ENCODE measurements around the gene SIRPG. TPM values are rescaled to one million over a fixed set of nuclear protein-coding genes. Genes with fewer than 3 reads are reported as not detected.
"Not testable (repeated sequence)": the region's sequence is repeated elsewhere in the genome, so short reads cannot be mapped to it uniquely, and the experiment has no call there.

SIRPG gene
- polyA plus RNA-seq, 12 donors = 0.19 to 1.6 (median 0.45) TPM; not detected in 8

GRCh38 chr20:1636621-1637020, 21.0 kb downstream of the SIRPG start:
- DNase-seq = no peak

GRCh38 chr20:1635291-1635979, 22.1 kb downstream of the SIRPG start:
- no peak for DNase-seq

- no peak for DNase-seq
Observed at GRCh38 chr20:1633535-1633934, 24.0 kb downstream of the SIRPG start.

- no peak for DNase-seq
Observed at GRCh38 chr20:1632178-1632577, 25.4 kb downstream of the SIRPG start.

- no peak for DNase-seq
Observed at GRCh38 chr20:1631309-1632151, 26.0 kb downstream of the SIRPG start.

GRCh38 chr20:1630186-1630585, 27.4 kb downstream of the SIRPG start:
- DNase-seq = no peak

GRCh38 chr20:1629321-1629720, 28.3 kb downstream of the SIRPG start:
- no peak for DNase-seq

- no peak for DNase-seq
Observed at GRCh38 chr20:1628621-1629020, 29.0 kb downstream of the SIRPG start.

- DNase-seq = no peak
Observed at GRCh38 chr20:1627200-1627550, 30.4 kb downstream of the SIRPG start.

- no peak for DNase-seq
Observed at GRCh38 chr20:1626528-1627199, 30.9 kb downstream of the SIRPG start.

- no peak for DNase-seq
Observed at GRCh38 chr20:1625083-1625690, 32.4 kb downstream of the SIRPG start.

- DNase-seq = no peak
Observed at GRCh38 chr20:1623501-1624205, 33.9 kb downstream of the SIRPG start.

- DNase-seq = no peak
Observed at GRCh38 chr20:1622450-1622849, 35.1 kb downstream of the SIRPG start.

- DNase-seq = no peak
Observed at GRCh38 chr20:1621316-1621715, 36.3 kb downstream of the SIRPG start.

- no peak for DNase-seq
Observed at GRCh38 chr20:1619861-1620444, 37.6 kb downstream of the SIRPG start, which contains the start of gene SIRPB1. Gene SIRPB1 (minus strand): TSS chr20:1620009. CDS start chr20:1619944, 65 bp downstream.

GRCh38 chr20:1618954-1619540, 38.5 kb downstream of the SIRPG start:
- DNase-seq = no peak

- no peak for DNase-seq
Observed at GRCh38 chr20:1618479-1618878, 39.1 kb downstream of the SIRPG start.

- DNase-seq = no peak
Observed at GRCh38 chr20:1616858-1617434, 40.6 kb downstream of the SIRPG start.

GRCh38 chr20:1610404-1610803, 47.2 kb downstream of the SIRPG start:
- not testable (repeated sequence) for DNase-seq

- DNase-seq = not testable (repeated sequence)
Observed at GRCh38 chr20:1608678-1609347, 48.8 kb downstream of the SIRPG start.
